Stimulated activated naive CD8-positive, alpha-beta T cell treated with anti-CD3 and anti-CD28 coated beads, Interleukin-15, amount 100 ng/mL, for 72 hours (primary cell): ENCODE measurements around the gene ZNF256.
A peak's percentile ranks its signal among the peaks of the same experiment; 100 is the strongest.
"Not testable (repeated sequence)": the region's sequence is repeated elsewhere in the genome, so short reads cannot be mapped to it uniquely, and the experiment has no call there.

Source experiments
- ATAC-seq: fragments of 150-1000 bp; cut with Tn5 transposase; 2 replicates; pipeline ENCODE4 v1.10.0; 2021; ENCODE audit warnings: mild to moderate bottlenecking, moderate library complexity
- DNase-seq, 2 donors: peaks; one replicate each; pipeline ENCODE4 v3.0.0; 2021 to 2022
- H3K27ac Mint-ChIP-seq, 2 donors: one replicate each; pipeline ENCODE4 v1.8.0; 2022; ENCODE audit warnings: mild to moderate bottlenecking in 2 of 2, mixed read lengths in 2 of 2, moderate library complexity in 2 of 2
- H3K27me3 Mint-ChIP-seq: one replicate; pipeline ENCODE4 v1.8.0; 2022; ENCODE audit warnings: mixed read lengths
- H3K4me1 Mint-ChIP-seq: one replicate; pipeline ENCODE4 v1.8.0; 2022; ENCODE audit warnings: mild to moderate bottlenecking, mixed read lengths
- H3K4me3 Mint-ChIP-seq, 2 donors: one replicate each; pipeline ENCODE4 v1.8.0; 2022; ENCODE audit warnings: mild to moderate bottlenecking in 2 of 2, mixed read lengths in 2 of 2, moderate library complexity in 1 of 2
- H3K9me3 Mint-ChIP-seq, 2 donors: one replicate each; pipeline ENCODE4 v1.8.0; 2022; ENCODE audit warnings: mixed read lengths in 2 of 2

Gene ZNF256

GRCh38 chr19:57916168-57916995, 31.1 kb downstream of the ZNF256 start, which contains the start of gene ZNF417:
Gene ZNF417 (minus strand): TSS chr19:57916592. CDS start chr19:57916411, 181 bp downstream.
- peak; percentile 99 for ATAC-seq
- not testable (repeated sequence) for H3K27me3 Mint-ChIP-seq
- Mint-ChIP-seq H3K9me3 (peaks cover 52 to 54% of the 10 kb centered on the region in 2 donors), H3K27ac (peak within 1 kb of the TSS; percentile 92 to 97), H3K4me3 (peak within 1 kb of the TSS; percentile 85 to 92), H3K4me1 (peaks cover 41% of the 10 kb centered on the region)
- peak; percentile 81 to 87 for DNase-seq

GRCh38 chr19:57914531-57914930, 33.0 kb downstream of the ZNF256 start:
- Mint-ChIP-seq H3K4me3 (peak overlapping the region in 1 of 2 donors; percentile 11), H3K27ac (no peak overlapping the region), H3K27me3 (no peaks in the 10 kb centered on the region), H3K4me1 (peaks cover 41% of the 10 kb centered on the region), H3K9me3 (peaks cover 51 to 55% of the 10 kb centered on the region in 2 donors)
- no peak for DNase-seq
- ATAC-seq: no peak

- Mint-ChIP-seq H3K9me3 (peaks cover 42% of the 10 kb centered on the region in 2 donors), H3K4me3 (no peak overlapping the region), H3K4me1 (peaks cover 16% of the 10 kb centered on the region), H3K27ac (no peak overlapping the region), H3K27me3 (no peaks in the 10 kb centered on the region)
- ATAC-seq (no peak), DNase-seq (no peak)
Observed at GRCh38 chr19:57907394-57907793, 40.1 kb downstream of the ZNF256 start.

- DNase-seq: no peak
- H3K4me3 Mint-ChIP-seq: no peak overlapping the region
- peaks cover 6% of the 10 kb centered on the region for H3K4me1 Mint-ChIP-seq
- peaks cover 26 to 32% of the 10 kb centered on the region in 2 donors for H3K9me3 Mint-ChIP-seq
- no peak for ATAC-seq
- no peak overlapping the region for H3K27ac Mint-ChIP-seq
- no peaks in the 10 kb centered on the region for H3K27me3 Mint-ChIP-seq
Observed at GRCh38 chr19:57905258-57905657, 42.2 kb downstream of the ZNF256 start.

GRCh38 chr19:57903618-57904184, 43.8 kb downstream of the ZNF256 start:
- Mint-ChIP-seq H3K4me3 (no peak overlapping the region), H3K4me1 (peaks cover 6% of the 10 kb centered on the region), H3K27ac (no peak overlapping the region), H3K9me3 (peaks cover 21 to 26% of the 10 kb centered on the region in 2 donors), H3K27me3 (no peaks in the 10 kb centered on the region)
- no peak for DNase-seq
- no peak for ATAC-seq

GRCh38 chr19:57900311-57900710, 47.2 kb downstream of the ZNF256 start:
- Mint-ChIP-seq H3K9me3 (peaks cover 26 to 41% of the 10 kb centered on the region in 2 donors), H3K4me3 (no peak overlapping the region), H3K27me3 (no peaks in the 10 kb centered on the region), H3K27ac (no peak overlapping the region), H3K4me1 (peaks cover 6% of the 10 kb centered on the region)
- DNase-seq: no peak
- ATAC-seq: no peak
